Mesendoderm (in vitro differentiated cells): ENCODE results near the gene SP7.

Experiments
- DNase-seq: peaks from one replicate; pipeline ENCODE4 v3.0.0; 2013
- H2AK5ac ChIP-seq: 2 replicates; pipeline ENCODE4 v1.6.1; 2013; ENCODE audit warnings: low read length, inconsistent platforms
- H2BK120ac ChIP-seq: 2 replicates; pipeline ENCODE4 v1.6.1; 2013; ENCODE audit warnings: low read depth, mild to moderate bottlenecking, low read length, moderate library complexity, mixed read lengths
- H2BK15ac ChIP-seq: replicated peaks from 2 replicates; pipeline ENCODE4 v1.6.1; 2013; ENCODE audit warnings: low read depth, mild to moderate bottlenecking, moderate library complexity
- H2BK5ac ChIP-seq: 2 replicates; pipeline ENCODE4 v1.6.1; 2013; ENCODE audit warnings: low read length, inconsistent platforms
- H3K18ac ChIP-seq: 2 replicates; pipeline ENCODE4 v1.6.1; 2013; ENCODE audit warnings: mild to moderate bottlenecking, low read length, mixed read lengths
- H3K23ac ChIP-seq: one replicate; pipeline ENCODE4 v1.6.1; 2013; ENCODE audit warnings: low read length
- H3K27ac ChIP-seq: 2 replicates; pipeline ENCODE4 v1.5.1; 2013; ENCODE audit warnings: low read depth, mild to moderate bottlenecking, inconsistent platforms, low read length, moderate library complexity
- H3K27me3 ChIP-seq: 2 replicates; pipeline ENCODE4 v1.6.1; 2013; ENCODE audit warnings: low read length, control low read depth, mild to moderate bottlenecking, inconsistent platforms; ENCODE audit not compliant: insufficient read depth, poor library complexity
- H3K36me3 ChIP-seq: 2 replicates; pipeline ENCODE4 v1.6.1; 2013; ENCODE audit warnings: low read length, inconsistent platforms; ENCODE audit not compliant: control insufficient read depth, insufficient read depth
- H3K4ac ChIP-seq: one replicate; pipeline ENCODE4 v1.6.1; 2013; ENCODE audit warnings: low read depth, mild to moderate bottlenecking, low read length, moderate library complexity
- H3K4me1 ChIP-seq: 2 replicates; pipeline ENCODE4 v1.6.1; 2013; ENCODE audit warnings: low read depth, low read length, inconsistent platforms; ENCODE audit not compliant: control insufficient read depth
- H3K4me2 ChIP-seq: 2 replicates; pipeline ENCODE4 v1.6.1; 2013; ENCODE audit warnings: low read length
- H3K4me3 ChIP-seq: 2 replicates; pipeline ENCODE4 v1.5.1; 2013; ENCODE audit warnings: mild to moderate bottlenecking, low read length
- H3K56ac ChIP-seq: one replicate; pipeline ENCODE4 v1.6.1; 2013; ENCODE audit warnings: low read length
- H3K79me1 ChIP-seq: 2 replicates; pipeline ENCODE4 v1.6.1; 2013; ENCODE audit warnings: low read length, inconsistent platforms
- H3K79me2 ChIP-seq: 2 replicates; pipeline ENCODE4 v1.6.1; 2013; ENCODE audit warnings: mild to moderate bottlenecking, low read length; ENCODE audit not compliant: control insufficient read depth, insufficient read depth
- H3K9ac ChIP-seq: 2 replicates; pipeline ENCODE4 v1.6.1; 2013; ENCODE audit warnings: low read length, inconsistent platforms
- H4K5ac ChIP-seq: one replicate; pipeline ENCODE4 v1.6.1; 2013; ENCODE audit warnings: low read length
- H4K8ac ChIP-seq: one replicate; pipeline ENCODE4 v1.6.1; 2013; ENCODE audit warnings: low read depth, mild to moderate bottlenecking, control low read depth, low read length, moderate library complexity
- WGBS: extraction: QIAGEN DNeasy Blood & Tissue Kit; methylation state at CpG from one replicate; pipeline ENCODE4 v1.1.7; 2013; ENCODE audit warnings: low lambda C conversion rate, missing lambda C conversion rate; ENCODE audit not compliant: insufficient coverage; ENCODE audit errors: extremely low coverage; 5-methylcytosine and 5-hydroxymethylcytosine counted together

SP7 gene

DNA sequence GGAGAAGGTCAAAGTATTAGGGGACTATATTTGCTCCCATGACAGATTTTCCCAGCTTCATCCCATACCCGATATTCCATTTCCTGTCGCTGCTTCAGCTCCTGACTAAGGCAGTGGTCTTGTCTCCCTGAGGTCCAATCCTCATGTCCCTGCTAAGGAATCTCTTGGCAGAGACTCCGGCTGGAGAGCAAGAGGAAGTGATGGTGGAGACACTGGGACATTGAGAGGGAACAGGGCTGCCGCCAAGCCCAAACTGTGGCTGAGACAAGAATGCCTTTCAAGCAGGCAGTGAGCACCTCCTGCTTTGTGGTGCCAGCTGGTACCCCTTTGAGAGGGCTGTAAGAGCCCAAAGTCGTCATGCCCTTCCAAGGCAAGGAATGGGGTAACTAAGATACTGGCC is 5.5 kb downstream of the SP7 start:
- WGBS, result no CpG with 5 or more reads among the region's 5 CpGs
- H2AK5ac ChIP-seq, result no peak overlapping the region
- no peaks in the 10 kb centered on the region for H3K79me2 ChIP-seq
- peak overlapping the region; percentile 89 for H3K23ac ChIP-seq
- H3K27ac ChIP-seq, result no peak overlapping the region
- H3K79me1 ChIP-seq, result no peaks in the 10 kb centered on the region
- H3K4me1 ChIP-seq, result peaks cover 2% of the 10 kb centered on the region
- H3K18ac ChIP-seq, result no peak overlapping the region
- H3K9ac ChIP-seq, result no peak overlapping the region
- no peaks in the 10 kb centered on the region for H3K27me3 ChIP-seq
- H3K4ac ChIP-seq, result no peak overlapping the region
- H3K4me2 ChIP-seq, result no peak overlapping the region
- no peak overlapping the region for H3K56ac ChIP-seq
- H3K36me3 ChIP-seq, result no peaks in the 10 kb centered on the region
- H2BK15ac ChIP-seq, result no peak overlapping the region
- H4K8ac ChIP-seq, result no peak overlapping the region
- DNase-seq, result no peak
- H3K4me3 ChIP-seq, result no peak overlapping the region
- H2BK5ac ChIP-seq, result no peak overlapping the region
- H4K5ac ChIP-seq, result no peak overlapping the region
- H2BK120ac ChIP-seq, result no peak overlapping the region

DNA sequence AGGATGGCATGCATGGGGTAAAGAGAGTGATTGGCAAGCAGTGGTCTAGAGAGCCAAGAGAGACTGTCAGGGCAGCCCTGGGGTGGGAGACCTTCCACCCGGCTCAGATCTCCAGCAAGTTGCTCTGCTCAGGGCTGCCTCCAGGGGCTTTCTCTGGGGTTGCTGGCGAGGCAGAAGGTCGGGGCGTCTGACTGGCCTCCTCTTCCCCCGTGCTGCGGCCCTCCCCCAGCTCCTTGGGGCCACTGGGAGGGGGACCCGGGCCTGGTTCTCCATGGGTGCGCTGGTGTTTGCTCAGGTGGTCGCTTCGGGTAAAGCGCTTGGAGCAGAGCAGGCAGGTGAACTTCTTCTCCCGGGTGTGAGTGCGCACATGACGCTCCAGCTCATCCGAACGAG is 8.1 kb downstream of the SP7 start:
- Histone ChIP-seq H3K4ac (no peak overlapping the region), H4K8ac (no peak overlapping the region), H3K23ac (peak overlapping the region; percentile 0), H3K79me2 (no peaks in the 10 kb centered on the region), H3K9ac (no peak overlapping the region), H3K27me3 (no peaks in the 10 kb centered on the region), H2BK5ac (no peak overlapping the region), H3K56ac (no peak overlapping the region), H3K4me2 (no peak overlapping the region), H2AK5ac (no peak overlapping the region), H2BK15ac (no peak overlapping the region), H3K18ac (no peak overlapping the region), H2BK120ac (no peak overlapping the region), H3K27ac (no peak overlapping the region), H3K4me3 (no peak overlapping the region), H3K36me3 (no peaks in the 10 kb centered on the region), H3K4me1 (no peaks in the 10 kb centered on the region), H3K79me1 (no peaks in the 10 kb centered on the region), H4K5ac (no peak overlapping the region)
- no CpG with 5 or more reads among the region's 16 CpGs for whole genome bisulfite sequencing
- peak; percentile 61 for DNase-seq

DNA sequence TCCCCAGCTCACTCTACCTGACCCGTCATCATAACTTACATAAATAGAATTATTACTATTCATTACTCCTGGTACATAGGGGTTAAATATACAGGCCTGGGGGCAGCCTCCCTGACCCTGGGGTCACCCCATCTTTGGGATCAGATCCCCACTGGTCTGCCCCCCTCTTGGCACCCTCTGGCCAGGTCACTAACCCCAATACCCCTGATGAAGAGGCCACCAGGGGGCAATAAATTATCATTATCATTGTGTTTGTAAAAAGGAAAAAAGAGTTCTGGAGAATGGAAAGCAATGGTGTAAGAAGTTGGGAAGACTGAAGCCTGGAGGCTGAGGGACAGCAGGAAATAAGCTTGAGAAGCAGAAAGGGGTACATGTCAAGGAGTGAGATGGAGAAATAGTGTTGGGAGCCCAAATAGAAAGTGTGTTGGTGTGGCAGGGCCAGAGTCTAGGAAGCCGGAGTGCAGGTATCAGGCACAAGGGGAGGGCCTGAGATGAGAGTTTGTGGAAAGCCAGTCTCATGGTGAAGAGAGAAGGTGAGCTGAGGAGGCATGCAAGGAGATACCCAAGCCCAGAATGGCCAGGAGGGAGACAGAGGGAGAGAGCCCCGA is 8.6 kb downstream of the SP7 start:
- H2BK5ac ChIP-seq, result no peak overlapping the region
- H3K4me3 ChIP-seq, result no peak overlapping the region
- H3K36me3 ChIP-seq, result no peaks in the 10 kb centered on the region
- no peak overlapping the region for H3K4me2 ChIP-seq
- no peak overlapping the region for H2BK120ac ChIP-seq
- no peak overlapping the region for H3K18ac ChIP-seq
- no peaks in the 10 kb centered on the region for H3K79me2 ChIP-seq
- no CpG with 5 or more reads among the region's 3 CpGs for WGBS
- H4K8ac ChIP-seq, result no peak overlapping the region
- peak overlapping the region; percentile 22 for H3K56ac ChIP-seq
- H3K27ac ChIP-seq, result no peak overlapping the region
- no peaks in the 10 kb centered on the region for H3K79me1 ChIP-seq
- no peaks in the 10 kb centered on the region for H3K27me3 ChIP-seq
- H3K23ac ChIP-seq, result no peak overlapping the region
- no peak overlapping the region for H3K4ac ChIP-seq
- no peak overlapping the region for H2BK15ac ChIP-seq
- no peaks in the 10 kb centered on the region for H3K4me1 ChIP-seq
- DNase-seq, result no peak
- no peak overlapping the region for H4K5ac ChIP-seq
- no peak overlapping the region for H2AK5ac ChIP-seq
- H3K9ac ChIP-seq, result no peak overlapping the region

DNA sequence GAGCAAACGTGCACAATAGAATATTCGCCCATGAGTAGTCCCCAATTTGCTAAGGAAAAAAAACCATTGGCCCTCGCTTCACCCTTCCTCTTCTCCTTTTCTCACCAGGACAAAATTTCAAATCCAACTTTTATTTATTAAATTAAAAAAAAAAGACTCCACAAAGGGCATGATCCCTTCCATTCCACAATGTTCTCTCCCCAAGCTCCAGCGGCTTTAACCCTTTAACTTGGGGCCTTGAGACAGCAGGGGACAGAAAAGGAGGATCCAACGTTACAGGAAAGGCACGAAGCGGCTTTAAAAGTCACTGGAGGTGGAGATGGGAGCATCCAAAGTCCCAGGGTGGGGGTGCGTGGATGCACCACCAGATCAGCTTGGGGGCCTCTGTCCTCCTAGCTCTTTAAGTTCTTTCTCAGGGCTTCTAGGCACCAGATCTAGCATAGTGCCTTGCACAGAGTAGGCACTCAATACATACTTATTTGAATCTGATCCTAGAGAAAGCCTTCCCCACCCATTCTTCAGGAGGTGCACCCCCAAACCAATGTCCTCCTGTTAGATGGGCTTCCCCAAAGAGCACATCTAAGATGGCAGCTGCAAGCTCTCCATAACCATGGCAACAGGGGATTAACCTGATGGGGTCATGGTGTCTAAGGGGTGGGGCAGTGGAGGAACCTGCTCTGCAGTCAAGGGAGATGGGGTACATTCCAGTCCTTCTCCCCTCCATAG is 9.5 kb downstream of the SP7 start:
- Histone ChIP-seq H3K27me3 (no peaks in the 10 kb centered on the region), H2BK5ac (no peak overlapping the region), H3K4ac (no peak overlapping the region), H3K9ac (no peak overlapping the region), H3K79me2 (no peaks in the 10 kb centered on the region), H4K8ac (no peak overlapping the region), H2BK120ac (no peak overlapping the region), H3K79me1 (no peaks in the 10 kb centered on the region), H3K36me3 (no peaks in the 10 kb centered on the region), H3K18ac (no peak overlapping the region), H3K4me3 (no peak overlapping the region), H3K23ac (no peak overlapping the region), H2BK15ac (no peak overlapping the region), H2AK5ac (no peak overlapping the region), H3K4me1 (no peaks in the 10 kb centered on the region), H3K56ac (no peak overlapping the region), H4K5ac (no peak overlapping the region), H3K4me2 (no peak overlapping the region), H3K27ac (no peak overlapping the region)
- WGBS, result no CpG with 5 or more reads among the region's 8 CpGs
- no peak for DNase-seq

DNA sequence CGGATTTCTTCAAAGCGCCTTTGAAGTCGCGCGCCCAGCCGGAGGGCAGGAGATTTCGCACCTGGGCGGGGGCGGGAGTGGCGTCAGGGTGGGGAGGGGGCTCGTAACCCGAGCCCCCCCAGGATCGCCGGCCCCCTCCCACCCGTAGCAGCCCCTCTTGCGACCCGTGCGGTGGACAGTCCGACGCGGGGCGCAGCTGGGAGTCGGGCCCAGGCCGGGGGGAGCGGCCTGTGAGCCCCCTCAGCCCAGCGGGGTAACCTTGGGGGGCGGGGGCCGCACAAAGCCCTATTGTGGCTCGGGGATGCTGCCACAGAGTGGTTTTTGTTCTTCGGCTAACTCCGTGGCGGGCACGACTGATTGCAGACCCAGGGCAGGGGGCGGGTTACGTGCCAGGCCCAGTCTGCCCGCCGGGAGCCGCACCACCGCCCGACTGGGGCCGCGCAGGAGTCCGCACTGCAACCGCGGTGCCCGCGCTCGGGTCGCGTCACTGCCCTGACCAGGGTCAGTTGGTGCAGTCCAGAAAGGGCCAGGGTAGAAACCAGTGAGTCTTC is 10.6 kb downstream of the SP7 start:
- Histone ChIP-seq H3K27me3 (no peaks in the 10 kb centered on the region), H3K4me1 (peaks cover 3% of the 10 kb centered on the region), H4K5ac (no peak overlapping the region), H3K27ac (no peak overlapping the region), H3K4me2 (peak overlapping the region; percentile 77), H3K79me1 (no peaks in the 10 kb centered on the region), H4K8ac (peak overlapping the region; percentile 43), H3K56ac (peak overlapping the region; percentile 86), H3K79me2 (no peaks in the 10 kb centered on the region), H3K9ac (peak overlapping the region; percentile 89), H3K18ac (peak overlapping the region; percentile 99), H3K4me3 (no peak overlapping the region), H2BK120ac (peak overlapping the region; percentile 96), H3K23ac (no peak overlapping the region), H2BK15ac (no peak overlapping the region), H2BK5ac (no peak overlapping the region), H2AK5ac (no peak overlapping the region), H3K4ac (peak overlapping the region; percentile 98), H3K36me3 (no peaks in the 10 kb centered on the region)
- peak; percentile 32 for DNase-seq
- no CpG with 5 or more reads among the region's 50 CpGs for WGBS
